Astrocyte of the spinal cord (primary cell): ENCODE measurements around the gene KRT84.

Source experiments
- DNase-seq: peaks from one replicate; pipeline ENCODE4 v3.0.0; 2011; ENCODE audit warnings: low read depth, low spot score
- H3K4me3 ChIP-seq: 2 replicates; pipeline ENCODE4 v1.5.1; 2011; ENCODE audit warnings: low read depth, mild to moderate bottlenecking, low read length, moderate library complexity
- in situ Hi-C: cut with HindIII; loops from 2 replicates; pipeline ENCODE4 v1.10.0; 2017; ENCODE audit warnings: low sequenced_read_pairs
- TF ChIP-seq, protein P1 (sequence below): IDR thresholded peaks from 2 replicates; pipeline ENCODE4 v1.5.1; 2012; ENCODE audit warnings: low read depth, mild to moderate bottlenecking, low read length, inconsistent platforms

The KRT84 gene

DNA sequence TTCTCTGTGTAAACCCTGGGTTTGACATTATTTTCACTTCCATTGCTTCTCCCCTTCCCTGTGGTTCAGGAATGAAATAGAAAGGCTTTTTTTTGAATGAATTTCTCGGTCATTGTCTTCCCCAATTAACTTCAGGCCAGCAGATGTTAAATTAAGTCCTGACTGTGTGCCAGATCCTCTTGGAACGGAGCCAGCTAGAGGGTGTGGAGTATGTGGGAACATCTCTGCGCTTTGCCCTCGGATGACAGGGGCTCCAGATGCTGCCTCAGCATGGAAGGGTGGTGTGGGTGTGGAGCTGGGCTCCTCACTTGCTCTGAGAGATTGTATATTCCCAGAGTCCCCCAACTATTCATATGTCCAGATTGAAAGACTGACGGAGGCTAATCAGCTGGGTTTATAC lies 31.3 kb downstream of the KRT84 start:
- TF ChIP-seq, protein P1, sequence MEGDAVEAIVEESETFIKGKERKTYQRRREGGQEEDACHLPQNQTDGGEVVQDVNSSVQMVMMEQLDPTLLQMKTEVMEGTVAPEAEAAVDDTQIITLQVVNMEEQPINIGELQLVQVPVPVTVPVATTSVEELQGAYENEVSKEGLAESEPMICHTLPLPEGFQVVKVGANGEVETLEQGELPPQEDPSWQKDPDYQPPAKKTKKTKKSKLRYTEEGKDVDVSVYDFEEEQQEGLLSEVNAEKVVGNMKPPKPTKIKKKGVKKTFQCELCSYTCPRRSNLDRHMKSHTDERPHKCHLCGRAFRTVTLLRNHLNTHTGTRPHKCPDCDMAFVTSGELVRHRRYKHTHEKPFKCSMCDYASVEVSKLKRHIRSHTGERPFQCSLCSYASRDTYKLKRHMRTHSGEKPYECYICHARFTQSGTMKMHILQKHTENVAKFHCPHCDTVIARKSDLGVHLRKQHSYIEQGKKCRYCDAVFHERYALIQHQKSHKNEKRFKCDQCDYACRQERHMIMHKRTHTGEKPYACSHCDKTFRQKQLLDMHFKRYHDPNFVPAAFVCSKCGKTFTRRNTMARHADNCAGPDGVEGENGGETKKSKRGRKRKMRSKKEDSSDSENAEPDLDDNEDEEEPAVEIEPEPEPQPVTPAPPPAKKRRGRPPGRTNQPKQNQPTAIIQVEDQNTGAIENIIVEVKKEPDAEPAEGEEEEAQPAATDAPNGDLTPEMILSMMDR: no peak
- DNase-seq: no peak
- in situ Hi-C loops: no loop called here
- no peak overlapping the region for H3K4me3 ChIP-seq

DNA sequence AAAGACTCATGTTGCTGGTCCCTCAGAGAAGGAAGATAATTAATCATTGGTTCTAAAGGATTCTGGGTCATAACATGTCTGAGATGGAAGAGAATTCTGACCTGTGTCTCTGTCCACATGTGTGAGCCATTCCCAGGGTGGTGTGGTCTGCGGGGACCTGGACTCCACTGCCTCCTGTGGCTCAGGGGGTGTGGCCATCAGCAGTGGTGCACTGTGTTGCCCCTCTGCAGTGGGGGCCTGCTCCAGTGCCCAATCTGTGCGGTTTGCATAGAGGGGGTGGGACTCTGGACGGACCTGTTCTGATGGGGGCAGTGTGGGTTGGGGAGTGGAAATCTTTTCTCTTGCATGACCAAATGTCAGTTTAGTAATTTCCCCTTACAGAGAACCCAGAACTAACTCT lies 31.7 kb downstream of the KRT84 start:
- no peak for DNase-seq
- H3K4me3 ChIP-seq: no peak overlapping the region
- in situ Hi-C loops: no loop called here
- TF ChIP-seq, protein P1: no peak

DNA sequence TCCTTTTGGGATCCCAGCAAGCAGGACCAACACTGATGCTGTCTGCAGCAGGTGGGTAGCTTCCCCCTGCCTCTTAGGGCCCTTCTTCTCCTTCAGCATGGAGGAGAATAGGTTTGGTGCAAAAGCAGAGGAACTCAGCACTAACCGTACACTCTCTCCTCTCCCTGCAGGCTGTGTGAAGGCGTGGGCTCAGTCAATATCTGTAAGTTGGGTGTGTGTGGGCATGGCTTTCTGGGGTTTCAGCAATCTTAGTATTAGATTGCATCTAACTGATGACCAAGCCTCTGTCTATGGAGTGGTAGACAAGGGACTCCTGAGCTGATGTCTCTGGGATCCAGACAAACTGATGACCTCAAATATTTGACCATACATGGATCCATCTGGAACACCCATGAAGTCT lies 32.5 kb downstream of the KRT84 start:
- in situ Hi-C loops: no loop called here
- DNase-seq: no peak

DNA sequence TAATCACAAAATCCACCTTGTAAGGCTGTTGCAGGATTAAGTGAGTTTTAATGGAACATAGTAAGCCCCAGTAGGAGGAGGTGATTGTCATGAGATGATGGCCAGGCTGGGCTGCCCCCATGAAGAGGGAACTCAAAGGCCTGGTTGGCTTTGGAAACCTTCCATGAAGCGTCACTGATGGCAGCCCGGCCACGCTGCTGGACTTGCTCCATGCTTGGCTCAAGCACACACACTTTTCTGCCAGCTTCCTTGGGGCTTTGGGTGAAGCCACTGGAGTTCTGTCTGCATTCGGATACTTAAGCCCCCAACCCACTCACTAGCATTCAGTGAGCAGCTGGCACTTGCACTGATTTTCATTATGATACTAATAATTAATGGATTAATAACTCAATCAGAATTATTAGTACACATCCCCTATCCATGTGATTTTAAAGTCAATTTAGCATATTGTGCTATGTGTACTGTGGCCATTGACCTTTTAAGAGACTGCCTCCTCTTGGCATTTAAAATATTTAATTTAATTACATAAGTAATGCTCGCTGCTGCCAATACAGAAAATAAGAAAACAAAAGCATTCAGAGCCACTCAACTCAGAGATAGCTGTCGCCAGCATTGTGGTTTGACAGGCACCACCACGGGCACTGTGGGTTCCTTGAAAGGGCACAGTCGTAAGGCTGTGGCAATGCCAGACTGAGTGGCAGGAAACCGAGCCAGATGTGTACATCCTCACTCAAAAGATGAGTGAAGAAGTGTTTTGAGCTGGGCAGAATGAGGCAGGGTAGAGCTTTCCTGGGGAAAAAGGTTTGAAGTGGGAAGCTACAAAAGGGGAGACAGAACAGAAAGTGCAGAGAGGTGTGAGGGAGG lies 34.0 kb downstream of the KRT84 start:
- in situ Hi-C loops: no loop called here
- TF ChIP-seq, protein P1: no peak
- DNase-seq: no peak

More for the DNA sequence above, 32.5 kb downstream of the KRT84 start:
- TF ChIP-seq, protein P1: no peak
- H3K4me3 ChIP-seq: no peak overlapping the region

DNA sequence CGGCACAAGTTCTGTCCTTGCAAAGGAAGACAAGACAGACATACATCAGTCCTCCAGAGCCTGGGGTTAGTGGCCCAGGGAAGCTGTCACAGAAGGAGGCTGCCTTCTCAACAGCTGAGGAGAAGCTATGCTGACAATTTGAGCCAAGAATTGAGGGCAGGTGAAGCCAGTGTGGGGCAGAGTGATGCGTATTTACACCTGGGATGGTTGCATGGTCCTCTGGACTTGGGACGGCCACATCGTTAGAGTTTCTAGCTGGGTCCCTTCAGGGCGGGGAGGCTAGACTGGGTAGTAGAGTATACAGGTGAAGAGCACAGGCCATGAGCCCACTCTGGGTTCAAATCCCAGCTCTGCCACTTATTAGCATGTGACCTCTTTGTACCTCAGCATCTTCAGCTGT lies 34.7 kb downstream of the KRT84 start:
- in situ Hi-C loops: no loop called here
- no peak for DNase-seq
- no peak overlapping the region for H3K4me3 ChIP-seq
- TF ChIP-seq, protein P1: no peak

More for the DNA sequence above, 34.0 kb downstream of the KRT84 start:
- H3K4me3 ChIP-seq: no peak overlapping the region

DNA sequence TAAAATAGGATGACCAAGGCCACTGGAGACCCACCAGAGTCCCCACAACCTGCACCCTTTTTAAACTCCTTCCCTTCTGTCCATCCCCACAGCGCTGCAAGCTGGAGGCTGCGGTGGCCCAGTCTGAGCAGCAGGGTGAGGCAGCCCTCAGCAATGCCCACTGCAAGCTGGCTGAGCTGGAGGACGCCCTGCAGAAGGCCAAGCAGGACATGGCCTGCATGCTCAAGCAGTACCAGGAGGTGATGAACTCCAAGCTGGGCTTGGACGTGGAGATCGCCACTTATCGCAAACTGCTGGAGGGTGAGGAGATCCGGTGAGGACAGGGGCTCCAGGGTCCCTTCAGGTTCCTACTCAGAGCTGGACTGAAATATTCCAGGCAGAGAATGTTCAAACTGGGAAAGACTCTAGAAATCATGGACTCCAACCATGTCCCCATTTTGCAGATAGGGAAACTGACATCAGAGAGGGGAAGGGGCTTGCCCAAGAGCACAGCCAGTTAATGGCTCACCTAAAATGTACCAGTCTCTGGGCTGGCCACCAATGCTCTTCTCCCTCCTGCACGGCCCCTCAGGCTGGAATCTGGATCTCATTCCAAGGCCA lies 35.3 kb downstream of the KRT84 start:
- TF ChIP-seq, protein P1: no peak
- H3K4me3 ChIP-seq: no peak overlapping the region
- DNase-seq: no peak
- in situ Hi-C loops: no loop called here
